Measurements from ENCODE around the gene USP15. TPM values are rescaled to one million over a fixed set of nuclear protein-coding genes. Genes with fewer than 3 reads are reported as not detected.

USP15 gene
- total RNA-seq, 1 experiment from 2014 or later, result 16.9 TPM

DNA sequence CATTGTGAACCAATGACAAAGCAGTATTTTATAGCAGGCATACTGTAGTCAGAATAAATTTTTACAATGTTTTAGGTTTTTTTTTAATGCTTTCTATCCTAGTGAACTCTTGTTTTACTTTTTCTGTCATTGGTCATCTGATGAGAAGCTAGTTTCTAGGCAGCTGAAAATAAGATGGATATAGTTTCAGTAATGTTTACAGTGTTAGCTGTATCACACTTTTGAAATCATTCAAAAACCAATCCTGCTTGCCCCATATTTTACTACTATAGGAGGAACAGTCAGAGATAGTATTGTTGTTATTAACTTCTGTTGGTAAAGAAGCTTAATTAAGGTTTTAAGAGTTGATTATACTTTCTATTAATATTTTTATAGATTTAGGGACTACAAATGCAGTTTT is 24.5 kb downstream of the USP15 start:
- Histone ChIP-seq H3K27me3 (ENCODE audit: control insufficient read depth, insufficient read depth, low read length) (no peaks in the 10 kb centered on the region), H3K4me3 (ENCODE audit: insufficient read depth, low read depth, low read length) (no peak overlapping the region), H3K36me3 (replicated peaks; ENCODE audit: control insufficient read depth, insufficient read depth, low read length) (no peaks in the 10 kb centered on the region)
- DNase-seq, result no peak

DNA sequence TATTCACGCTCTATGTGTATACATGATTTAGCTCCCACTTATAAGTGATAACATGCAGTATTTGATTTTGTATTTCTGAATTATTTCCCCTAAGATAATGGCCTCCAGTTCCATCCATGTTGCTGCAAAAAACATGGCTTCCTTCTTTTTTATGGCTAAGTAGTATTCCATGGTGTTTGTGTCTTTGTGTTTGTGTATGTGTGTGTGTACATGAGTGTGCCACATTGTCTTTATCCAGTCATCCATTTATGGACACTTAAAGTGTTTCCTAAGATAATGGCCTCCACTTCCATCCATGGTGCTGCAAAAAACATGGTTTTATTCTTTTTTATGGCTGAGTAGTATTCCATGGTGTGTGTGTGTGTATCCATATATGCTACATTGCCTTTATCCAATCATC is 25.1 kb downstream of the USP15 start:
- Histone ChIP-seq H3K27me3 (ENCODE audit: control insufficient read depth, insufficient read depth, low read length) (no peaks in the 10 kb centered on the region), H3K4me3 (ENCODE audit: insufficient read depth, low read depth, low read length) (no peak overlapping the region), H3K36me3 (replicated peaks; ENCODE audit: control insufficient read depth, insufficient read depth, low read length) (no peaks in the 10 kb centered on the region)
- DNase-seq, result no peak

DNA sequence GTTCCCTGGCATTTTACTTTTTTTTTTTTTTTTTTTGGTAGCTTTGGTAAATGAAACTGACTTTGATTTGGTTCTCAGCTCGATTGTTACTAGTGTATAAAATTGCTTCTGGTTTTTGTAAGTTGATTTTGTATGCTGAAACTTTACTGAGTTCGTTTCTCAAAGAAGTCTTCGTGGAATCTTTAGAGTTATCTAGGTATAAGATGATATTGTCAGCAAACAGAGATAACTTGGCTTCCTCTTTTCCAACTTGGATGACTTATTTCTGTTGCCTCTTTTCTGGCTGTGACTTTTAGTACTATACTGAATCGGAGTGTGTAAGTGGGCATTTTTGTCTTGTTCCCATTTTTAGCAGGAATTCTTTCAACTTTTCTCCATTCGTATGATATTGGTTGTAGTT is 28.1 kb downstream of the USP15 start:
- Histone ChIP-seq H3K27me3 (ENCODE audit: control insufficient read depth, insufficient read depth, low read length) (no peaks in the 10 kb centered on the region), H3K36me3 (replicated peaks; ENCODE audit: control insufficient read depth, insufficient read depth, low read length) (no peaks in the 10 kb centered on the region), H3K4me3 (ENCODE audit: insufficient read depth, low read depth, low read length) (no peak overlapping the region)
- DNase-seq, result no peak

DNA sequence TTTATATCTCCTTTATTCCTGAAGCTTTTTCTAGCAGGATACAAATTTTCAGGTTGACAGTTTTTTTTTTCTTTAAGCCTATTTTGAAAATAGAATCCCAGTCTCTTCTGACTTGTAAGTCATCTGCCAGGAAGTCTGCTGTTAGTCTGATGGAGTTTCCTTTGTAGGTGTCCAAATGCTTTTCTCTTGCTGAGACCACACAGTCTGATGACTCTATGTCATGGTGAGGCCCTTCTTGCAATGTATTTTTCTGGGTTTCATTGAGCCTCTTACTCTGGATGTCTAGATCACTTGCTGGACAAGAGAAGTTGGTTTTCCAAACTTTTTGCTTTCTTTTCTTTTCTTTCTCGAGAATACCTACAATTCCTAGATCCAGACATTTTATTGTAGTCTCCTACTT is 30.6 kb downstream of the USP15 start:
- no peak for DNase-seq
- Histone ChIP-seq H3K36me3 (replicated peaks; ENCODE audit: control insufficient read depth, insufficient read depth, low read length) (no peaks in the 10 kb centered on the region), H3K27me3 (ENCODE audit: control insufficient read depth, insufficient read depth, low read length) (no peaks in the 10 kb centered on the region), H3K4me3 (ENCODE audit: insufficient read depth, low read depth, low read length) (no peak overlapping the region)

DNA sequence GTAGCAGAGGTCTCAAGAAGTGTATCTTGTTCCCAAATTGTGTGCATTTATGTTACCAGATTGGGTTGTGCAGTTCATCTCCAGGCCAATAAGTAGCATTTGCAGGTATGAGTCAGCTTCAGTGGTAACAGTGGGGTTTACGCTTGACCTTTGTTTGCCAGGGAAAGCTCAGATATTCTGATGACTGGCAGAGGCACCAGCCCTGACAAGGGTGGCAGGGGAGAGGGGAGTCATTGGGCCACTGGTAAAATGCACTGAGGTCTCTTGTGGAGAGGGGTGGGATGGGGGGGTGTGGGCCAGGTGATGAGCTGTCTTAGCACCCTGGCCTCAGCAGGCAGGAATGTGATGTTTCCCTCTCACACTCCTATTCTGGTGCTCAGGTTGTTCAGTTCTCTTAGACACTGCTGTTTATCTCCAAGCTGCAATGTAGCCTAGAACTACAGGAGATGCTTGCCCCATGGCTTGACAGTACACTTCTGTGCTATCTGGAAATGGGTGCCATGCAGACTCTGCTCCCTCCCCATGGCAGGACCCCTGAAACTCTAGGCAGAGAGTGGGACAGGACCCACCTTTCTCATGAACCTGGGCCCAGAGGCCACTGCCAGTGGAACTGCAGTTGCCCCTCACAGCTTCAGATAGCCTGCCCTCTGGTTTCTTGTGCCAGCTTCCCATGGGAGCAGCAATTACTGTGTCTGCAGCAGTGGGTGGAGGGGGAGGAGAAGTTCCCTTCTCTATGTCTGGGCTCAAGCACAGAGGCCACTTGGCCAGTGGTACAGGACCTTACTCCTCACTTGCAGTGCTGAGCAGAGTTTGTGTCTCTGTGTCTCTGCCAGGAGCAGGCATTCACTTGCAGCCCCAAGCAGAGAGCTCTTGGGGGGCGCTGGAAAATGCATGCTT is 31.9 kb downstream of the USP15 start:
- H3K27me3 ChIP-seq (ENCODE audit: control insufficient read depth, insufficient read depth, low read length), result no peaks in the 10 kb centered on the region

DNA sequence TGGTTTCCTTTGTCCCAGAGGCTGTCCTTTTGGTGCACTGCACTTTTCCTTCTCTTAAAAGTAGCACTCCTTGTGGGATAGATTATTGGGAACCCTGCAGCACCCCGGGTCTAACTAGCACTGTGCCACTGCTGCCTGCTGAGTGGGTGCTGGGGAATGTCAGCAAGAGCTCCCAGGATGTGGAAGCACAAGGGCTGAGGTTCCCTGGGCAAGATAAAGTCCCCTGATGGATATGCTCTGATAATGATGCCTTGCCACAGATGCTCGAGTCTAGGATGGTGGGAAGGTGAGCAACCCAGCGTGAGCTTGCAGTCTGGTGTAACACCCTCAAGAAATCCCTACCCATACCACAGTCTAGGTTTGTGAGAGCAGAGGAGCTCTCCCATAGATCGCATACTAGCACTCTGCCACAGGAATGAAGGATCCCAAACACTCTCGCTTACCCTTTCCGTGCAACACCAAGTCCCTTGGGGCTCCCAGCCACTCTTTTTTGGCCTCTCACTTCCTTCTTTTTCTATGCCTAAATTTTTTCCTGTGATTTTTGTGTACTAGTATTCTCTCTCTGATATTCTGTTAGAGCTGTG is 32.6 kb downstream of the USP15 start:
- Histone ChIP-seq H3K27me3 (ENCODE audit: control insufficient read depth, insufficient read depth, low read length) (no peaks in the 10 kb centered on the region), H3K4me3 (ENCODE audit: insufficient read depth, low read depth, low read length) (no peak overlapping the region), H3K36me3 (replicated peaks; ENCODE audit: control insufficient read depth, insufficient read depth, low read length) (no peaks in the 10 kb centered on the region)
- DNase-seq, result no peak

More for the DNA sequence above, 31.9 kb downstream of the USP15 start:
- DNase-seq, result no peak
- Histone ChIP-seq H3K36me3 (replicated peaks; ENCODE audit: control insufficient read depth, insufficient read depth, low read length) (no peaks in the 10 kb centered on the region), H3K4me3 (ENCODE audit: insufficient read depth, low read depth, low read length) (no peak overlapping the region)

DNA sequence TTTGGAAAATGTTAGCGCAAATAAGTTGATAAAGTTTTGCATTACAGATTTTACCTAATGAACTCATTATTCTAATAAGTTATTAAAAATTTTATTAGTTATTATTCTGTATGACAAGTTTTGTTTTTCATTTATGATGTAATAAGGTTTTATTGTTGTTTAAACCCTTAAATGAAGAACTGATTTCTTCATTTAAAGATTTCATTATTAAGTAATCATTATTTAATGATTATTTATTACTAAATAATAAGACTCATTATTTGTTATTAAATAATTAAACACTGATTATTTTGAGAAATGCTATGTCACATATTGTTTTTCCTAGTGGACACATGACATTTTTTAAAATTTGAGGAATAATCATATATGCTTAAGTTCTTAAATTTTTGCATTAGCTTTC is 34.2 kb downstream of the USP15 start:
- no peaks in the 10 kb centered on the region for H3K36me3 ChIP-seq (replicated peaks; ENCODE audit: control insufficient read depth, insufficient read depth, low read length)
- no peak for DNase-seq
- no peak overlapping the region for H3K4me3 ChIP-seq (ENCODE audit: insufficient read depth, low read depth, low read length)
- H3K27me3 ChIP-seq (ENCODE audit: control insufficient read depth, insufficient read depth, low read length), result no peaks in the 10 kb centered on the region

DNA sequence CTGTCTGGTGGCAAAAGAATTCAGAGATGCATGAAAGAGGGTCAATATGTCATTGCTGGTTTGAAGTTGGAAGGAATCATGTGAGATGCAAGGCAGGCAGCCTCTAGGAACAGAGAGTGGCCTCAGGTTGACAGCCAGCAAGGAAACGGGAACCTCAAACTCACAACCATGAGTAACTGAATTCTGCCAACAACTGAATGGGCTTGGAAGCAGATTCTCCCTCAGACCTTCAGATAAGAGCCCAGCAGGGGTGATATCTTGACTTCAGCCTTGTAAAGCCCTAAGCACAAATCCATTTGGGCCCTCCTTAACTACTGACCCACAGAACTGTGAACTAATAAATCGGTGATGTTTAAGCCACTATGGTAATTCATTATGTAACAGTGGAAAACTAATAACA is 35.8 kb downstream of the USP15 start:
- H3K27me3 ChIP-seq (ENCODE audit: control insufficient read depth, insufficient read depth, low read length), result no peaks in the 10 kb centered on the region
- DNase-seq, result no peak
- H3K36me3 ChIP-seq (replicated peaks; ENCODE audit: control insufficient read depth, insufficient read depth, low read length), result no peaks in the 10 kb centered on the region
- H3K4me3 ChIP-seq (ENCODE audit: insufficient read depth, low read depth, low read length), result no peak overlapping the region

DNA sequence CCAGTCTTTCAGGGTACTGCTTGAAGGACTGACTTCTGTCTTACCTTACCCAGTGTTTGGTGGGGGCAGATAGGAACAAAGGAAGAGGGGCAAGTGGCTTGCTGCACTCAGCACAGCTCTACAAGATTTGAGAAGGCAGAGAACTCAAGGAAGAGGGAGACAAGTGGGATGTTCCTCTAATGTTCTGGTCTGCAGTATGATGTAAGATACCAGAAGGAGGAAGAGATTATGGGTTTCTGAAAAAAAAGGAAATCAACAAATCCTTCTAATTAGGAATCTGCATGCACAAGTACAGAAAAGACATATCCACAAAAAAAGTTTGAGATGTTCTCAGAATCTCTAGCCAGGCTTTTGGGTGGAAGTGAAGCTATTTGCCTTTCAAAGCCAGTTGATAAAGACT is 37.1 kb downstream of the USP15 start:
- no peaks in the 10 kb centered on the region for H3K27me3 ChIP-seq (ENCODE audit: control insufficient read depth, insufficient read depth, low read length)
- no peaks in the 10 kb centered on the region for H3K36me3 ChIP-seq (replicated peaks; ENCODE audit: control insufficient read depth, insufficient read depth, low read length)
- no peak for DNase-seq
- H3K4me3 ChIP-seq (ENCODE audit: insufficient read depth, low read depth, low read length), result no peak overlapping the region

DNA sequence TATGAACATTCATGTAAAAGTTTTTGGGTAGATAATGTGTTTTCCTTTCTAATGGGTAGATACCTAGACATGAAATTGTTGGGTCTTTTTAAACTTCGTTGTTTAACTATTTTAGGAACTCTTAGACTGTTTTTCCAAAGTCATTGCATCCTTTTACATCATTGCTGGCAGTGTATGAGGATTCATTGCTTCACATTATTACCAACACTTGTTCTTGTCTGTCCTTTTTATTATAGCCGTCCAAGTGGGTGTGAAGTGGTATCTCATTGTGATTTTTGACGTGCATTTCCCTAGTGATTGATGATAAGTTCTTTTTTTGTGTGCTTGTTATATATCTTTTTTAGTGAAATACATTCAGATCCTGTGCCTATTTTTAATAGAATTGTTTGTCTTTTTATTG is 39.4 kb downstream of the USP15 start:
- Histone ChIP-seq H3K4me3 (ENCODE audit: insufficient read depth, low read depth, low read length) (no peak overlapping the region), H3K27me3 (ENCODE audit: control insufficient read depth, insufficient read depth, low read length) (no peaks in the 10 kb centered on the region), H3K36me3 (replicated peaks; ENCODE audit: control insufficient read depth, insufficient read depth, low read length) (no peaks in the 10 kb centered on the region; the same call in 1 of the 2 replicates)
- no peak for DNase-seq

DNA sequence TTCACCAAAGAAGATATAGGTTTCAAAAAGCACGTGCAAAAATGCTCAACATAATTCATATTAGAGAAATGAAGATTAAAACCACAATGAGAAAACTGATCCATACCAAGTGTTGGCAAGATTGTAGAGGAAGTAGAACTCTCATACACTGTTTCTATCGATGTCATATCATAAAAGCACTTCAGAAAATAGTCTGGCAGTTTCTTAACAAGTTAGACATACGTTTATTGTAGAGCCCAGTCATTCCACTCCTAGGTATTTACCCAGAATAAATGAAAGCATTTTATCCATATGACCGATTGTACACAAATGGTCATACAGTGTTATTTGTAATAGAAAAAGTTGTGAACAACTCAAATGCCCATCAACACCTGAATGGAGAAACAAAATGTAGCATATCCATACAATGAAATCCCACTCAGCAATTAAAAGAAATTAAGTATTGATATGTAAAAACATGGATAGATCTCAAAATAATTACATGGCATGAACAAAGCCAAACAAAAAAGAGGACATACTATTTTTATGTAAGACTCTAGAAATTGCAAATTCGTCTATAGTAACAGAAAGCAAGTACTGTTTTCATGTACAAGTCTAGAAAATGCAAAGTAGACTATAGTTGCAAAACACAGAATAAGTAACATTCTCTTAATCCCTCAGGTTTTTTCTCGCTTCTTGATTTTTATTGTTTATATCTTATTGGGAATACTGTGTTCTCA is 41.0 kb downstream of the USP15 start:
- Histone ChIP-seq H3K36me3 (replicated peaks; ENCODE audit: control insufficient read depth, insufficient read depth, low read length) (no peaks in the 10 kb centered on the region; the same call in 1 of the 2 replicates), H3K4me3 (ENCODE audit: insufficient read depth, low read depth, low read length) (no peak overlapping the region), H3K27me3 (ENCODE audit: control insufficient read depth, insufficient read depth, low read length) (no peaks in the 10 kb centered on the region)
- no peak for DNase-seq

DNA sequence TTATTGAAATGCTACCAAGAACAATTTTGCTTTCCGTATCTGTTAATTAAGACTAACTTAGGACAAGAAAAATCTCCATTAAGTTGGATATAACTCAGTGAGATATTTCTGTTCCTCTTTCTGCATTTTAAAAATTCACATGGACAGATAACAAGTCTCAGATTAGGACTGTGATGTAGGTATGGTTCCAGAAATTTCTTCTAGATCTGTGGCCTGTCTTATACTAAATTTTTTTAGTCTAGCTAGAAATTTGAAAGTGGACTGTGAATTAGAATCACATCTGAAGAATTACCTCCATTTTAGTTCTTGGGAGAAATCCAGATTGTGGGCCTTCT is 41.6 kb downstream of the USP15 start:
- H3K27me3 ChIP-seq (ENCODE audit: control insufficient read depth, insufficient read depth, low read length), result no peaks in the 10 kb centered on the region
- no peaks in the 10 kb centered on the region; the same call in 1 of the 2 replicates for H3K36me3 ChIP-seq (replicated peaks; ENCODE audit: control insufficient read depth, insufficient read depth, low read length)
- H3K4me3 ChIP-seq (ENCODE audit: insufficient read depth, low read depth, low read length), result no peak overlapping the region
- DNase-seq, result no peak

DNA sequence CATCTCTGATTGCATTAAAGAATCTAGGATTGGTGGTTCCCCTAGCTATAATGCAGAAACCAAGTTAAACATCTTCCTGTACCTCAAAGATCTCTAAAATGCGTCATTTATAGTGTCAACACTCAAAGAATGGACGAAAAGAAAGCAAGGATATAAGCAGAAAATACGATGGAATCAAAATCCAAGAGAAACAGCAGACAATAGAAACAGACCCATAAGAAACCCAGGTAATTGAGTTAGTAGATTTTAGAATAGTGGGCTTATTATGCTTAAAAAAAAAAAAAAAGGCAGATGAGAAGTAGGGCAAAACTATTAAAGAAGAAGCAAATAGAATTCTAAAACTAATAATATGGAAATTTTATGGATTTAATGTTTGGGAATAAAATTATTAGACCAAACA is 44.4 kb downstream of the USP15 start:
- no peak for DNase-seq
- no peak overlapping the region for H3K4me3 ChIP-seq (ENCODE audit: insufficient read depth, low read depth, low read length)
- H3K27me3 ChIP-seq (ENCODE audit: control insufficient read depth, insufficient read depth, low read length), result no peaks in the 10 kb centered on the region
- no peaks in the 10 kb centered on the region; the same call in 1 of the 2 replicates for H3K36me3 ChIP-seq (replicated peaks; ENCODE audit: control insufficient read depth, insufficient read depth, low read length)

DNA sequence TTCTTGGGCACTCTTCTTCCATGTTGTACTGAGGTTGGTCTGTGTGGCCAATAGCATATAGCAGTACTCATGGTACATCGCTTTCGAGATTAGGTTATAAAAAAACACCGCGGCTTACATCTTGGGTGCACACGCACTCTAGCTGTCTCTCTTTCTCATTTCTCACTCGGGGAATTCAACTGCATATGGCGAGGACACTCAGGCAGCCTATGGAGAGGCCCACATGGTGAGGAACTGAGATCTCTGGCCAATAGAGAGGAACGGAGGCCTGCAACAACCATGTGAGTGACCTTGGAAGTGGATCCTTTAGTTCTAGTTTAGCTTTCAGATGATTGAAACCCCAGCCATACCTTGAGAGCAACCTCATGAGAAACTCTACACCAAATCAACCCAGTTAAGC is 45.6 kb downstream of the USP15 start:
- H3K36me3 ChIP-seq (replicated peaks; ENCODE audit: control insufficient read depth, insufficient read depth, low read length), result no peaks in the 10 kb centered on the region; the same call in 1 of the 2 replicates

More for the DNA sequence above, 45.6 kb downstream of the USP15 start:
- Histone ChIP-seq H3K4me3 (ENCODE audit: insufficient read depth, low read depth, low read length) (no peak overlapping the region), H3K27me3 (ENCODE audit: control insufficient read depth, insufficient read depth, low read length) (no peaks in the 10 kb centered on the region)
- no peak for DNase-seq

Data from H7 (cell line).